ENCODE results near the gene AOPEP.
A peak's percentile ranks its signal among the peaks of the same experiment; 100 is the strongest.

Gene AOPEP

DNA sequence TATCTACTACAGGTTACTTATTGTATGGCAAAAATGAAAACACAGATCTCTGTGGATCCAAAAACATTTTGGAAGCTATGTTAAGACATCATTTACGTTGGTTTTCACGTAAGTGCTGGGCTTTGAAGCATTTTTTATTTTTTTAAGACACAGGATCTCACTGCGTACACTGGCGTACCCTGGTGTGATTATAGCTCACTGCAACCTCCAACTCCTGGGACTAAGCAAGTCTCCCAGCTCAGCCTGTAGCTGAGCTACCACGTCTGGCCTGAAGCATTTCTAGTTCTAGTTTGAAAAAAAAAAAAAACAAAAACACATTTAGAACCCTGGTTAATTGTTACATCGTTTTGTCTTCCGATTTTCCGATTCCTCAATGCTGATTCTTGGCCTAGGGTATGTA lies 131.3 kb downstream of the AOPEP start:
- no peak for DNase-seq (ENCODE audit: low read depth, low spot score)
- H3K4me3 ChIP-seq (ENCODE audit: low read length) = no peak overlapping the region

- DNase-seq (ENCODE audit: low read depth, low spot score) = no peak
- no peak overlapping the region for H3K4me3 ChIP-seq (ENCODE audit: low read length)
These were observed 132.7 kb downstream of the AOPEP start for GRCh38 chr9:94859226-94859625.

DNA sequence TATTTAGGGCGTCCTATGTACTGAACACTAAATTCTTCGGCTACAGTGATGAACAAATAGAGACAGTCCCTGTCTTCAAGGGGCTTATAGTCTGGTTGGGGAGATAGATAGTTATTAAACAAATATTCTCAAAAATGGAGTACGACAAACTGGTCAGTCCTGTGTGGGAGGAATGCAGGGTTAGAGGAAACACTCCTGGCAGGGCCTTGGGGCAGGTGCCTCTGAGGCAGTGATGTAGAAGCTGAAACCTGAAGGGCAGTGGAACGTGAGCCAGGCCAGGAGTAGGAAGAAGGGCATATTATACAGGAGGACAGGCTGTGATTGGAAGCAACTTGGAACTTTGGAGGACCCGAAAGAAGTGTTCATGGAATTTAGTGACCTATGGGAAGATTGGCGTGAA lies 133.4 kb downstream of the AOPEP start:
- no peak overlapping the region for H3K4me3 ChIP-seq (ENCODE audit: low read length)
- no peak for DNase-seq (ENCODE audit: low read depth, low spot score)

DNA sequence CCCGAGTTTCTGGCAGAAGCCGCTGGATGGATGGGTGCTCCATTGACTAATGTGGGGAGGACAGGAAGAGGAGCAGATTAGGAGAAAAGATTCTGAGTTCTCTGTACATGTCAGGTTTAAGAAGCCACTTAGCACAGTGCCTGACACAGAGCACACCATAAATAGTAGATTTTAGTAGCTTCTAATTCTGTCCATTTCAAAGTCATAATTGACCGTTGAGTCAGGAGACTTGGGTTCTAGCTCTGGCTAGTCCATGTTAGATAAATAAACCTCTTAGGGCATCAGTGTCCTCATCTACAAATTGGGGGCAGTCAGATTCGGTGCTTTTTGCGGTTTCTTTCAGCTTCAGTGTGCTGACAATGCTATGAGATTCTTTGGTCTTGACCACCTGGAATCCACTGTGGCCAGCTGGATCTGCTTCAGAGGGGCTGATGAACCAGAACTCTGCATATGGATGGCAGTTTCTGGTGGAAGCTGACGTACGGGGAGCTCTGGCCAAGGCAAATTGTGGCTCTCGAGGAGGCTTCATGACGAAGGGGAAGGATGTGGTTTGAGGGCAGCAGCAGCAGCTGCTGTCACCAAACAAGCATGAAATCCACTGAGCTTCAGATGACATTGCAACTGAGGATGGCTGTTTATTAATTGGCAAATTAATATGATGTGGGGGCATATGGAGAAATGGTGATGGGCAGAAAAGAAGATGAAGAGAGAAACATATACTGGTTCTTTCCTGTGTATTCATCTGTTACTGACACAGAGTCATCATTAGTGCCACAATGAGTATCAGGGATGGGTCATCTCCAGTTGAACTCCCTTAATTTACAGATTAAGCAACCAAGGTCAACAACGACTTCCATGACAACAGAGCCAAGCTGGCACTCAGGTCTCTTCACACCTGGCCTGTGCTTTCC lies 134.4 kb downstream of the AOPEP start:
- peak overlapping the region; percentile 25; the same call in 1 of the 2 replicates for H3K4me3 ChIP-seq (ENCODE audit: low read length)
- DNase-seq (ENCODE audit: low read depth, low spot score) = peak; percentile 76

- DNase-seq (ENCODE audit: low read depth, low spot score) = no peak
- no peak overlapping the region for H3K4me3 ChIP-seq (ENCODE audit: low read length)
These were observed 135.2 kb downstream of the AOPEP start for GRCh38 chr9:94861589-94862272.

- no peak for DNase-seq (ENCODE audit: low read depth, low spot score)
- no peak overlapping the region for H3K4me3 ChIP-seq (ENCODE audit: low read length)
These were observed 137.7 kb downstream of the AOPEP start for GRCh38 chr9:94864196-94864595.

GRCh38 chr9:94864862-94865509 lies 138.5 kb downstream of the AOPEP start:
- no peak for DNase-seq (ENCODE audit: low read depth, low spot score)
- no peak overlapping the region for H3K4me3 ChIP-seq (ENCODE audit: low read length)

GRCh38 chr9:94865582-94866452 lies 139.3 kb downstream of the AOPEP start:
- no peak for DNase-seq (ENCODE audit: low read depth, low spot score)
- no peak overlapping the region for H3K4me3 ChIP-seq (ENCODE audit: low read length)

GRCh38 chr9:94866770-94867169 lies 140.3 kb downstream of the AOPEP start:
- no peak for DNase-seq (ENCODE audit: low read depth, low spot score)
- no peak overlapping the region for H3K4me3 ChIP-seq (ENCODE audit: low read length)

- no peak for DNase-seq (ENCODE audit: low read depth, low spot score)
- no peak overlapping the region for H3K4me3 ChIP-seq (ENCODE audit: low read length)
These were observed 140.9 kb downstream of the AOPEP start for GRCh38 chr9:94867281-94867841.

- no peak overlapping the region for H3K4me3 ChIP-seq (ENCODE audit: low read length)
- no peak for DNase-seq (ENCODE audit: low read depth, low spot score)
These were observed 141.4 kb downstream of the AOPEP start for GRCh38 chr9:94867842-94868312.

GRCh38 chr9:94868464-94868863 lies 142.0 kb downstream of the AOPEP start:
- no peak for DNase-seq (ENCODE audit: low read depth, low spot score)
- no peak overlapping the region for H3K4me3 ChIP-seq (ENCODE audit: low read length)

DNA sequence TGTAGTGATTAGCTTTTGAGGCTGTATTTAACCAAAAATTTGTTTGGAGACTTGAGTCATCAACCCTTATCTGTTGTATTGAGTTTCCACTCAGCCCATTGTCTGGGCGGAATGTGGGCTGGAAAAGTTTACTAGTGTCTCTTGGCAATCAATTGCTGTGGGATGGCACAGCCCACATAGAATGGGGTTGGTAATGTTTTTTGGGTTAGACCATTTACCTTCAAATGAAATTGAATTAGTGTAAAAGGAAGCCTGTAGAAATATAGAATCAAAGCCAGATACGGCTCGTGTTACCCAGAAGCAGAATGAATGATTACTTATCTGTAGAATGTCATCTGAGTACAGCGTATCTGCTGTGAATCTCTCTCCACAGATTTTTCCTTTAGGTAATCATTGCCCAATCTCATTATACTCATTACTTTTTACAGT lies 142.9 kb downstream of the AOPEP start:
- no peak overlapping the region for H3K4me3 ChIP-seq (ENCODE audit: low read length)

GRCh38 chr9:94870465-94870792 lies 143.9 kb downstream of the AOPEP start:
- no peak for DNase-seq (ENCODE audit: low read depth, low spot score)
- H3K4me3 ChIP-seq (ENCODE audit: low read length) = no peak overlapping the region

More for the DNA sequence above, 142.9 kb downstream of the AOPEP start:
- no peak for DNase-seq (ENCODE audit: low read depth, low spot score)

GRCh38 chr9:94870793-94871558 lies 144.5 kb downstream of the AOPEP start:
- H3K4me3 ChIP-seq (ENCODE audit: low read length) = no peak overlapping the region
- DNase-seq (ENCODE audit: low read depth, low spot score) = peak; percentile 95

DNA sequence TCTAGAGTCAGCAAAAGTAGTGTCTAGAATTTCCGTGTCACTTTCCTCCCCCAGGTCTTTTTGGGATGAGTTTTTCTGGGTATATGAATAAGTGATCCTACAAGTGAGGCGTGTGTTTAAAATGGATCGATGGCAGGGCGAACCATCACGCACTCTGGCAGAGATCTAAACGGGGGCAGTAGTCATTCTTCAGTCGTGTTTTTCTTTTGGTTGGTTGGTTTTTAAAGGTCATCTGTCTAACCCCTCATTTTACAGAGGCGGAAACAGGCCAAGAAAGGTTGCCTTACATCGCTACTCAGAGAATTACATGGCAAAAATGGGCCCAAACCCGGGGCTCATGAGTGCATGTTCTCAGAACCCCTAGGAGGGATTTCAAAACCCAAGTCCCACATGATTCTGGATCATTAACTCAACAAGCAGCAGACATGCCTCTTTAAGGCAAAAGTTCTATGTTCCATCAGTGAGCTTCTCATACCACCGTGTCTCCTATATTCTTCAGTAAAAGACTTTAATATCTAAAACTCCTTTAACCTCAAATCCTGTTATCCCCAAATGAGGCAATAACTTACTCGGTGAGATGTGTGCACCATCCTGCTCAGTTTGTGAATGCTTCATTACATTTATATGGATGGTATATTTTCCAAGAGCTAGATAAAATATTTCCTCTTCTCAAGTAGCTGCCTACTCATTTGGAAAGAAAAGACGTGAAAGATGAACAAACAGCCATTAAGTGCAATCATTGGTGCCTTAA lies 145.8 kb downstream of the AOPEP start:
- no peak overlapping the region for H3K4me3 ChIP-seq (ENCODE audit: low read length)
- no peak for DNase-seq (ENCODE audit: low read depth, low spot score)

DNA sequence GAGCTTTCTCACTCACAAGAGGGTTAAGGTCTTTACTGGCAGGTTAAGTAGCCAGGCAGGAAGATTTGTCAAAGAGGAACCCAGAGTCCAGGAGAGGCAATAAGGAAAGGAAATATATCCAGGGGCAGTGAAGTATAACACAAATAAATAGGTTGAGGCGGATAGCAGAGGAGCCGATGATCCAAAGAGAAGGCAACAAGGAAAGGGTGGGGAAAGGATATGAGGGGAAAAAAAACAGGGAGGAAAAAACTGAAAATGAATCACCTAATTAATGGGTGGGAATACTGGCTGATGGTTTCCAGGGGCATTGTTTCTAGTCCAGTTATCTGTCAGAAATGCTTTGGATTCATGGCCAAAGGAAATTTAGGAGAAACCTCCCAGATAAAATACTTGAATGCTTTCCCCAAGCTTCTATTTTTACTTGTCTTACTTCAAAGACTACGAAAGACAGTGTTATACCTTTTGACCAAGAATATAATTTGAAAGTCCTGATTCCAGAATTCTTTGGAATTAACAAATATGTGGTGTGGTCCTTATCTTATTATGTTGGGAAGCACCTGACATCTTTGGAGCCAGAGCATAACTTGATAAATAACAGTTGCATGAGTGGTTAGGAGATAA lies 146.5 kb downstream of the AOPEP start:
- no peak overlapping the region for H3K4me3 ChIP-seq (ENCODE audit: low read length)
- DNase-seq (ENCODE audit: low read depth, low spot score) = no peak
